ENCODE measurements around the gene ALX4.

DNA sequence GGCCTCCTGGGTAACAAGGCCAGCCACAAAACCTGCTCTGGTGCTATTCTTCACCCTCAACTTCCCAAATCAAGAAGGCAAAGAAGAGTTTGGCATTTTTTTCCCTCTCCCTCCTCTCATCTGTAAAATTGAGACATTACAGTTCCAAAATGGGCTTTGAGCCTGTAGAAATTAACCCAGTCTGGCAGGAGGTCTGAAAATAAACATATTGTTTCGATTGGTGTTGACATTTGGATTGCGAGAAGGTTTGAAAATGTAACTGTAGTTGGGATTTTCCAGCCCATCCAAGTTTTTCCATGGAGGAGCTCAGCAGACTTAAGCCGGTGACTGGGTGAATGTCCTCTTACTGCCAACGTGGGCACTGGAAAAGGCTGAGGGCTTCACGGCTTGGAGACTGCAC is 35.0 kb upstream of the ALX4 start:
- TF ChIP-seq, protein P1, sequence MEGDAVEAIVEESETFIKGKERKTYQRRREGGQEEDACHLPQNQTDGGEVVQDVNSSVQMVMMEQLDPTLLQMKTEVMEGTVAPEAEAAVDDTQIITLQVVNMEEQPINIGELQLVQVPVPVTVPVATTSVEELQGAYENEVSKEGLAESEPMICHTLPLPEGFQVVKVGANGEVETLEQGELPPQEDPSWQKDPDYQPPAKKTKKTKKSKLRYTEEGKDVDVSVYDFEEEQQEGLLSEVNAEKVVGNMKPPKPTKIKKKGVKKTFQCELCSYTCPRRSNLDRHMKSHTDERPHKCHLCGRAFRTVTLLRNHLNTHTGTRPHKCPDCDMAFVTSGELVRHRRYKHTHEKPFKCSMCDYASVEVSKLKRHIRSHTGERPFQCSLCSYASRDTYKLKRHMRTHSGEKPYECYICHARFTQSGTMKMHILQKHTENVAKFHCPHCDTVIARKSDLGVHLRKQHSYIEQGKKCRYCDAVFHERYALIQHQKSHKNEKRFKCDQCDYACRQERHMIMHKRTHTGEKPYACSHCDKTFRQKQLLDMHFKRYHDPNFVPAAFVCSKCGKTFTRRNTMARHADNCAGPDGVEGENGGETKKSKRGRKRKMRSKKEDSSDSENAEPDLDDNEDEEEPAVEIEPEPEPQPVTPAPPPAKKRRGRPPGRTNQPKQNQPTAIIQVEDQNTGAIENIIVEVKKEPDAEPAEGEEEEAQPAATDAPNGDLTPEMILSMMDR (IDR thresholded peaks at IDR 0.05): no peak
- TF ChIP-seq POLR2A (IDR thresholded peaks at IDR 0.05): no peak
